PFSK-1 (cell line): ENCODE measurements around the gene TRAPPC12.

Experiments used
- FOXP2 ChIP-seq: optimal IDR thresholded peaks from 2 replicates; pipeline ENCODE3; 2011; ENCODE audit warnings: borderline replicate concordance, control low read depth, inconsistent platforms; ENCODE audit not compliant: insufficient read depth; ENCODE audit errors: extremely low read length, extremely low read depth
- POLR2AphosphoS5 ChIP-seq: IDR thresholded peaks from 2 replicates; pipeline ENCODE4 v1.6.1; 2012; ENCODE audit warnings: low read depth, mild to moderate bottlenecking, control low read depth, low read length, moderate library complexity
- REST ChIP-seq, 2 experiments: IDR thresholded peaks; 2 replicates each; pipeline versions ENCODE4 v1.6.1 to v1.8.0; 2011 to 2012; ENCODE audit warnings: low read depth in 2 of 2, low read length in 2 of 2, control low read depth in 1 of 2, inconsistent platforms in 1 of 2, mild to moderate bottlenecking in 1 of 2, moderate library complexity in 1 of 2; ENCODE audit not compliant: insufficient read depth in 1 of 2
- SIN3A ChIP-seq: IDR thresholded peaks from 2 replicates; pipeline ENCODE4 v1.6.1; 2012; ENCODE audit warnings: mild to moderate bottlenecking, low read length, moderate library complexity, borderline replicate concordance; ENCODE audit not compliant: insufficient read depth
- TAF1 ChIP-seq: IDR thresholded peaks from 2 replicates; pipeline ENCODE4 v1.6.1; 2012; ENCODE audit warnings: low read length, control low read depth, borderline replicate concordance; ENCODE audit not compliant: insufficient read depth

The TRAPPC12 gene

GRCh38 chr2:3456125-3456524, 76.6 kb downstream of the TRAPPC12 start:
- TF ChIP-seq POLR2AphosphoS5 (no peak), TAF1 (no peak), REST (IDR thresholded peaks at IDR 0.05; ENCODE audit: insufficient read depth in 1 of 2, low read depth in 2 of 2, low read length in 2 of 2) (no peak), SIN3A (no peak), FOXP2 (no peak)

GRCh38 chr2:3457524-3458395, 78.3 kb downstream of the TRAPPC12 start:
- no peak for TF ChIP-seq REST (IDR thresholded peaks at IDR 0.05; ENCODE audit: insufficient read depth in 1 of 2, low read depth in 2 of 2, low read length in 2 of 2)
- no peak for TF ChIP-seq POLR2AphosphoS5
- no peak for TF ChIP-seq TAF1
- TF ChIP-seq SIN3A = no peak
- no peak for TF ChIP-seq FOXP2

- TF ChIP-seq SIN3A (no peak), REST (IDR thresholded peaks at IDR 0.05; ENCODE audit: insufficient read depth in 1 of 2, low read depth in 2 of 2, low read length in 2 of 2) (no peak), FOXP2 (no peak), POLR2AphosphoS5 (no peak), TAF1 (no peak)
Measured at GRCh38 chr2:3458396-3459184, 79.1 kb downstream of the TRAPPC12 start.

- TF ChIP-seq SIN3A = no peak
- TF ChIP-seq FOXP2 = no peak
- no peak for TF ChIP-seq REST (IDR thresholded peaks at IDR 0.05; ENCODE audit: insufficient read depth in 1 of 2, low read depth in 2 of 2, low read length in 2 of 2)
- TF ChIP-seq TAF1 = no peak
- no peak for TF ChIP-seq POLR2AphosphoS5
Measured at GRCh38 chr2:3459185-3460015, 79.9 kb downstream of the TRAPPC12 start.
